A673 (cell line): ENCODE data around the gene IRAK4. TPM values are rescaled to one million over a fixed set of nuclear protein-coding genes. Genes with fewer than 3 reads are reported as not detected.
A peak's percentile ranks its signal among the peaks of the same experiment; 100 is the strongest.

Experiments
- BruUV-seq: library from RNA; stranded (reverse); fragments of 400-500 nt; replicated peaks from 2 replicates; lab custom pipeline; 2021; lab: Mats Ljungman, UMichigan
- CTCF ChIA-PET: fragments of 300-600 bp; sonication (Branson Sonifier 250); formaldehyde crosslinking; loops from one replicate; lab custom pipeline; 2022; ENCODE audit warnings: antibody characterized with exemption; lab: Charles Lee
- POLR2A ChIA-PET: fragments of 300-600 bp; sonication (Branson Sonifier 250); formaldehyde crosslinking; loops from one replicate; lab custom pipeline; 2022; ENCODE audit warnings: antibody characterized with exemption; ENCODE audit not compliant: low non-redundant PET; lab: Charles Lee
- DNase-seq: peaks from one replicate; pipeline ENCODE4 v3.0.0-alpha.2; 2015; ENCODE audit warnings: low spot score
- H3K27ac ChIP-seq: fragments of 200-600 bp; sonication (generic); 2 replicates; pipeline ENCODE4 v1.5.1; 2016; ENCODE audit warnings: mixed run types, low read depth, mild to moderate bottlenecking, mixed read lengths, antibody characterized with exemption, low read length; ENCODE audit not compliant: poor library complexity, severe bottlenecking
- H3K27me3 ChIP-seq: fragments of 200-600 bp; sonication (generic); replicated peaks from 2 replicates; pipeline ENCODE4 v1.6.1; 2017; ENCODE audit warnings: mixed run types, low read depth, mild to moderate bottlenecking, mixed read lengths, antibody characterized with exemption, low read length; ENCODE audit not compliant: insufficient read depth, poor library complexity
- H3K36me3 ChIP-seq: fragments of 200-600 bp; sonication (generic); 2 replicates; pipeline ENCODE4 v1.6.1; 2016; ENCODE audit warnings: mixed run types, mild to moderate bottlenecking, mixed read lengths, antibody characterized with exemption, low read length; ENCODE audit not compliant: insufficient read depth, poor library complexity, severe bottlenecking
- H3K4me1 ChIP-seq: fragments of 200-600 bp; sonication (generic); 2 replicates; pipeline ENCODE4 v1.6.1; 2017; ENCODE audit warnings: mixed run types, mild to moderate bottlenecking, mixed read lengths, antibody characterized with exemption, low read length; ENCODE audit not compliant: insufficient read depth, poor library complexity, severe bottlenecking
- H3K4me3 ChIP-seq: fragments of 200-600 bp; sonication (generic); 2 replicates; pipeline ENCODE4 v1.5.1; 2016; ENCODE audit warnings: low read depth, mixed run types, mild to moderate bottlenecking, mixed read lengths, low read length; ENCODE audit not compliant: poor library complexity, severe bottlenecking
- H3K9me3 ChIP-seq: fragments of 200-600 bp; sonication (generic); 2 replicates; pipeline ENCODE4 v1.6.1; 2016; ENCODE audit warnings: mixed run types, low read depth, mild to moderate bottlenecking, mixed read lengths, antibody characterized with exemption, low read length; ENCODE audit not compliant: poor library complexity, severe bottlenecking
- EZH2 ChIP-seq: fragments of 200-600 bp; sonication (generic); IDR thresholded peaks from 2 replicates; pipeline ENCODE4 v1.6.1; 2017; ENCODE audit warnings: borderline replicate concordance, low read depth, mild to moderate bottlenecking, mixed read lengths, antibody characterized with exemption, low read length; ENCODE audit not compliant: poor library complexity, severe bottlenecking
- intact Hi-C: fragments of 100-400 bp; cut with micrococcal nuclease; formaldehyde crosslinking; loops from one replicate; pipeline ENCODE4 v1.10.0; 2022; ENCODE audit not compliant: unreplicated experiment
- total RNA-seq: library from RNA; stranded (reverse); gene quantifications from 2 replicates; pipeline ENCODE4 v1.2.3, GENCODE V29; 2021
- TF ChIP-seq, protein P1 (sequence below): fragments of 300-800, 200-600 bp; sonication (generic); conservative IDR thresholded peaks from 2 replicates; pipeline ENCODE4 v1.5.1; 2017; ENCODE audit warnings: low read depth, mild to moderate bottlenecking, antibody characterized with exemption, low read length, moderate library complexity, mixed read lengths

Gene IRAK4
- total RNA-seq, 1 experiment from 2014 or later = 11.3 TPM

DNA sequence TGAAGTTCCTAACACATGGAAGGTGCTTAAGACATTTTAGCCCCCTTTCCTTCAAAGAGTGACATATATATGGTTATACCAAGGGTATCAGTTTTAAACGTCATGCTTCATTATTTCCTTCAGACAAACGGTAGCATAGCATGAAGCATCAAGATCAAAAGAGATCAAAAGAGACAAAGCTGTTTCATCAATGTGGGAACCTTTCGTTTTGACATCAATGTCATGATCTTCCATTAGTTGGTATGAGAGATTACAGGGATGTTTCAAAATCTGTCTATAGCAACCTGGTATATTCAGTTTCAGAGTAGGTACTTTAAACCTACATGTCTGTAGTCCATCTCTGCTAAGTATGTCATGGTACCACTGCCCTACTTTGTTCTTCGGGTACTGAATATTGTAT is 28.5 kb upstream of the IRAK4 start:
- no TSS peak for BruUV-seq
- ChIA-PET POLR2A (no interaction called here), CTCF (no interaction called here)
- no peak for DNase-seq
- Histone ChIP-seq H3K27me3 (no peaks in the 10 kb centered on the region), H3K27ac (no peak overlapping the region), H3K9me3 (no peaks in the 10 kb centered on the region), H3K4me1 (no peaks in the 10 kb centered on the region), H3K36me3 (no peaks in the 10 kb centered on the region), H3K4me3 (no peak overlapping the region)
- intact Hi-C loops = loop anchor here (10.0 kb wide), 1 partner anchor 375 kb away; no protein-coding TSS in a partner anchor
- TF ChIP-seq, protein P1, sequence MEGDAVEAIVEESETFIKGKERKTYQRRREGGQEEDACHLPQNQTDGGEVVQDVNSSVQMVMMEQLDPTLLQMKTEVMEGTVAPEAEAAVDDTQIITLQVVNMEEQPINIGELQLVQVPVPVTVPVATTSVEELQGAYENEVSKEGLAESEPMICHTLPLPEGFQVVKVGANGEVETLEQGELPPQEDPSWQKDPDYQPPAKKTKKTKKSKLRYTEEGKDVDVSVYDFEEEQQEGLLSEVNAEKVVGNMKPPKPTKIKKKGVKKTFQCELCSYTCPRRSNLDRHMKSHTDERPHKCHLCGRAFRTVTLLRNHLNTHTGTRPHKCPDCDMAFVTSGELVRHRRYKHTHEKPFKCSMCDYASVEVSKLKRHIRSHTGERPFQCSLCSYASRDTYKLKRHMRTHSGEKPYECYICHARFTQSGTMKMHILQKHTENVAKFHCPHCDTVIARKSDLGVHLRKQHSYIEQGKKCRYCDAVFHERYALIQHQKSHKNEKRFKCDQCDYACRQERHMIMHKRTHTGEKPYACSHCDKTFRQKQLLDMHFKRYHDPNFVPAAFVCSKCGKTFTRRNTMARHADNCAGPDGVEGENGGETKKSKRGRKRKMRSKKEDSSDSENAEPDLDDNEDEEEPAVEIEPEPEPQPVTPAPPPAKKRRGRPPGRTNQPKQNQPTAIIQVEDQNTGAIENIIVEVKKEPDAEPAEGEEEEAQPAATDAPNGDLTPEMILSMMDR = no peak
- TF ChIP-seq EZH2 = no peak

DNA sequence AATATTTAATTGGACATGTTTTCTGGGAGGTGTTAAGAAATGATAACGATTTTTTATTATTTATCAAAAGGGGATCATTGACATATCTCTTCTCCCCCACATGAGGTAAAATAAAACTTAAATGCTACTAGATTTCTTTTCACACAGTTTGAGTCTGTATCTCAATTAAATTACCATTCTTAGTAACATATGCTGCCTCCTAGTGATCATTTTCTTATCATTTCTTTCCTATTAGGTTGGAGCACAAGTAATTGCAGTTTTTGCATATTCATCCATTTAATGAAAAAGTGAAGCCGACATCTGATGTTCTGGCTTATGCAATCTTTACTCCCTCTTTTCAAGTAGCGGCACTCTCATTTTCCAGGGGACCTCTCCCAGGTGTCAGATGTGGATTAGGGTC is 25.1 kb upstream of the IRAK4 start:
- Histone ChIP-seq H3K4me3 (no peak overlapping the region), H3K27me3 (no peaks in the 10 kb centered on the region), H3K4me1 (no peaks in the 10 kb centered on the region), H3K9me3 (no peaks in the 10 kb centered on the region), H3K27ac (no peak overlapping the region), H3K36me3 (no peaks in the 10 kb centered on the region)
- ChIA-PET POLR2A (no interaction called here), CTCF (no interaction called here)
- TF ChIP-seq EZH2 = no peak
- TF ChIP-seq, protein P1 = peak; percentile 39; the same call in 1 of the 2 replicates
- no peak for DNase-seq
- intact Hi-C loops = loop anchor here (10.0 kb wide), 1 partner anchor 379 kb away; no protein-coding TSS in a partner anchor
- BruUV-seq = no TSS peak

DNA sequence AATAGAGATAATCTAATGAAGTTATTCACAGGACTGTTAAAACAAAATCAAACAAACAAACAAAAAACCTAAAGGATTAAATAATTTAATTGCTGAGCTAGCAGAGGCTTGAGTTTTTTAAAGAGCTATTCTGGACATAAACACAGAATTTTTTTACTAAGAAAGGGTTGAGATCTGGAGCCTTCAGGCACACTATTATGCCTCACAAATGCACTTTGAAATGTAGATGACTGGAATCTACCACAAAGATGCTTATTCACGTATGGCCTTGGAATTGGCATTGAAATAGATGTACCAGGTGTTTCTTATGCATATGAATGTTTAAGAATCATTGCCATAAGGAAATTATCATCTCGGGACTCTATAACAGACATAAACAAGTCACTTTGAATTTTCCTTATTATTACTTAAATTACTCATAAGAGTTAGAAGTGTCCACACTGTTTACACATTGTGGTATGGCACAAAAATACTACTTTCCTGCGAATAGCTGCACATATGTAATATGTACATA is 21.8 kb upstream of the IRAK4 start:
- ChIA-PET CTCF (no interaction called here), POLR2A (no interaction called here)
- Histone ChIP-seq H3K27ac (no peak overlapping the region), H3K4me3 (no peak overlapping the region), H3K36me3 (peaks cover 2% of the 10 kb centered on the region), H3K9me3 (no peaks in the 10 kb centered on the region), H3K27me3 (no peaks in the 10 kb centered on the region), H3K4me1 (no peaks in the 10 kb centered on the region)
- TF ChIP-seq, protein P1 = no peak
- no peak for TF ChIP-seq EZH2
- BruUV-seq = no TSS peak
- intact Hi-C loops = loop anchor here (10.0 kb wide), 1 partner anchor 382 kb away; no protein-coding TSS in a partner anchor
- DNase-seq = no peak
